ENCODE data around the gene TMIGD1. TPM values are rescaled to one million over a fixed set of nuclear protein-coding genes. Genes with fewer than 3 reads are reported as not detected.

Gene TMIGD1
- total and polyA plus RNA-seq, 10 of the 15 experiments (the other 5 are each of a cell fraction or from before 2014, with no cell fraction given) = not detected

DNA sequence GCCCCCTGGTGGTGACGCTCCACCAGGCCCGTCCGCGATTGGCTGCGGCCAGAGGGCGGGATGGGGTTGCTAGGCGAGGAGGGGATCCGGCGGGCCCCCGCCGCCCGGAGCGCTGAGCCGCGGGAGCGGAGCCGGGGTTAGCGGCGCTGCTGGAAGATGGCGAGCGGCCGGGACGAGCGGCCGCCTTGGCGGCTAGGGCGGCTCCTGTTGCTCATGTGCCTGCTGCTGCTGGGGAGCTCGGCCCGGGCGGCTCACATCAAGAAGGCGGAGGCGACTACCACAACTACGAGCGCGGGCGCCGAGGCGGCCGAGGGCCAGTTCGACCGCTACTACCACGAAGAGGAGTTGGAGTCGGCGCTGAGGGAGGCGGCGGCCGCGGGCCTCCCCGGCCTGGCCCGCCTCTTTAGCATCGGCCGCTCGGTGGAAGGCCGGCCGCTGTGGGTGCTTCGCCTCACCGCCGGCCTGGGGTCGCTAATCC is 45.0 kb upstream of the TMIGD1 start, which contains the start of gene CPD (continued):
- TF ChIP-seq, protein P1, sequence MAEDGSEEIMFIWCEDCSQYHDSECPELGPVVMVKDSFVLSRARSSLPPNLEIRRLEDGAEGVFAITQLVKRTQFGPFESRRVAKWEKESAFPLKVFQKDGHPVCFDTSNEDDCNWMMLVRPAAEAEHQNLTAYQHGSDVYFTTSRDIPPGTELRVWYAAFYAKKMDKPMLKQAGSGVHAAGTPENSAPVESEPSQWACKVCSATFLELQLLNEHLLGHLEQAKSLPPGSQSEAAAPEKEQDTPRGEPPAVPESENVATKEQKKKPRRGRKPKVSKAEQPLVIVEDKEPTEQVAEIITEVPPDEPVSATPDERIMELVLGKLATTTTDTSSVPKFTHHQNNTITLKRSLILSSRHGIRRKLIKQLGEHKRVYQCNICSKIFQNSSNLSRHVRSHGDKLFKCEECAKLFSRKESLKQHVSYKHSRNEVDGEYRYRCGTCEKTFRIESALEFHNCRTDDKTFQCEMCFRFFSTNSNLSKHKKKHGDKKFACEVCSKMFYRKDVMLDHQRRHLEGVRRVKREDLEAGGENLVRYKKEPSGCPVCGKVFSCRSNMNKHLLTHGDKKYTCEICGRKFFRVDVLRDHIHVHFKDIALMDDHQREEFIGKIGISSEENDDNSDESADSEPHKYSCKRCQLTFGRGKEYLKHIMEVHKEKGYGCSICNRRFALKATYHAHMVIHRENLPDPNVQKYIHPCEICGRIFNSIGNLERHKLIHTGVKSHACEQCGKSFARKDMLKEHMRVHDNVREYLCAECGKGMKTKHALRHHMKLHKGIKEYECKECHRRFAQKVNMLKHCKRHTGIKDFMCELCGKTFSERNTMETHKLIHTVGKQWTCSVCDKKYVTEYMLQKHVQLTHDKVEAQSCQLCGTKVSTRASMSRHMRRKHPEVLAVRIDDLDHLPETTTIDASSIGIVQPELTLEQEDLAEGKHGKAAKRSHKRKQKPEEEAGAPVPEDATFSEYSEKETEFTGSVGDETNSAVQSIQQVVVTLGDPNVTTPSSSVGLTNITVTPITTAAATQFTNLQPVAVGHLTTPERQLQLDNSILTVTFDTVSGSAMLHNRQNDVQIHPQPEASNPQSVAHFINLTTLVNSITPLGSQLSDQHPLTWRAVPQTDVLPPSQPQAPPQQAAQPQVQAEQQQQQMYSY (CRISPR knock-in tag; IDR thresholded peaks at IDR 0.05) = no peak
- no peak for TF ChIP-seq IRF4 (IDR thresholded peaks at IDR 0.05; ENCODE audit: low read depth, low read length)

- 0 out of 3 replicates have a peak, but pooled peaks have one; percentile 5 for ATAC-seq
- Histone ChIP-seq H2AFZ (ENCODE audit: control insufficient read depth, low read depth, low read length) (peak overlapping the region; percentile 98), H3K27ac (ENCODE audit: control insufficient read depth, insufficient read depth) (peak overlapping the region; percentile 13; the same call in 1 of the 2 replicates), H3K36me3 (ENCODE audit: control insufficient read depth in 2 of 2, insufficient read depth in 2 of 2, low read length in 1 of 2) (no peaks in the 10 kb centered on the region), H3K9ac (ENCODE audit: control insufficient read depth, insufficient read depth, low read length) (peak overlapping the region; percentile 47), H3K4me3 (peak overlapping the region; percentile 72), H3K4me1 (ENCODE audit: control insufficient read depth, insufficient read depth, low read length) (peaks cover 32% of the 10 kb centered on the region), H4K20me1 (ENCODE audit: control insufficient read depth, insufficient read depth) (no peaks in the 10 kb centered on the region), H3K79me2 (ENCODE audit: control insufficient read depth, insufficient read depth, low read length) (peaks cover 10% of the 10 kb centered on the region), H3K9me3 (replicated peaks; ENCODE audit: control insufficient read depth, insufficient read depth, low read length) (no peaks in the 10 kb centered on the region), H3K27me3 (replicated peaks in 1 of 2; ENCODE audit: control insufficient read depth in 2 of 2, insufficient read depth in 2 of 2, low read length in 1 of 2) (no peaks in the 10 kb centered on the region), H3K4me2 (ENCODE audit: control insufficient read depth, insufficient read depth) (peak overlapping the region; percentile 96)
- ChIA-PET SMC1A (ENCODE audit: uncharacterized antibody, unreplicated experiment) (interaction anchor here (0.9 to 2.7 kb wide), 6 partner anchors 15 to 761 kb away, joined by 3 to 22 read pairs (median 4); no protein-coding TSS in a partner anchor), POLR2A (interaction anchor here (0.7 kb wide), 1 partner anchor 1172 kb away, joined by 4 read pairs; no protein-coding TSS in a partner anchor), RAD21 (ENCODE audit: unreplicated experiment) (interaction anchor here (1.0 to 1.3 kb wide), 2 partner anchors 15 to 37 kb away, joined by 3 to 4 read pairs; no protein-coding TSS in a partner anchor), CTCF (interaction anchor here (0.6 to 1.6 kb wide), 7 partner anchors 12 to 447 kb away, joined by 3 to 9 read pairs (median 4); partner anchors contain the start of gene GOSR1)
- no TSS peak for BruUV-seq (replicated peaks)
- FAIRE-seq = no peak
- in situ Hi-C loops (cut with MboI) = no loop called here
- 13% methylated on average over 31 of the region's 31 CpGs for WGBS (ENCODE audit: insufficient coverage, insufficient replicate concordance, low lambda C conversion rate, missing lambda C conversion rate)
- intact Hi-C loops (cut with micrococcal nuclease; ENCODE audit: unreplicated experiment) = loop anchor here (2.0 kb wide), 1 partner anchor 38 kb away; no protein-coding TSS in a partner anchor
- no peak for DNase-seq (ENCODE audit: low read depth, low spot score)
- TF ChIP-seq KLF5 (IDR thresholded peaks at IDR 0.05; ENCODE audit: partially characterized antibody) (no peak), SREBF2 (IDR thresholded peaks at IDR 0.05; ENCODE audit: low read length) (no peak), RFX5 (IDR thresholded peaks at IDR 0.05; ENCODE audit: low read depth, low read length) (no peak), SIN3A (IDR thresholded peaks at IDR 0.05; ENCODE audit: low read depth, low read length) (no peak), BRCA1 (IDR thresholded peaks at IDR 0.05; ENCODE audit: low read depth, low read length) (no peak), ATF2 (IDR thresholded peaks at IDR 0.05; ENCODE audit: low read length) (no peak), NR2C2 (IDR thresholded peaks at IDR 0.05; ENCODE audit: borderline replicate concordance, control insufficient read depth, insufficient read length, low read depth) (no peak)
- TF ChIP-seq, protein P2, sequence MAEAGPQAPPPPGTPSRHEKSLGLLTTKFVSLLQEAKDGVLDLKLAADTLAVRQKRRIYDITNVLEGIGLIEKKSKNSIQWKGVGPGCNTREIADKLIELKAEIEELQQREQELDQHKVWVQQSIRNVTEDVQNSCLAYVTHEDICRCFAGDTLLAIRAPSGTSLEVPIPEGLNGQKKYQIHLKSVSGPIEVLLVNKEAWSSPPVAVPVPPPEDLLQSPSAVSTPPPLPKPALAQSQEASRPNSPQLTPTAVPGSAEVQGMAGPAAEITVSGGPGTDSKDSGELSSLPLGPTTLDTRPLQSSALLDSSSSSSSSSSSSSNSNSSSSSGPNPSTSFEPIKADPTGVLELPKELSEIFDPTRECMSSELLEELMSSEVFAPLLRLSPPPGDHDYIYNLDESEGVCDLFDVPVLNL (IDR thresholded peaks at IDR 0.05; ENCODE audit: low read depth, low read length) = no peak
- TF ChIP-seq, protein P3, sequence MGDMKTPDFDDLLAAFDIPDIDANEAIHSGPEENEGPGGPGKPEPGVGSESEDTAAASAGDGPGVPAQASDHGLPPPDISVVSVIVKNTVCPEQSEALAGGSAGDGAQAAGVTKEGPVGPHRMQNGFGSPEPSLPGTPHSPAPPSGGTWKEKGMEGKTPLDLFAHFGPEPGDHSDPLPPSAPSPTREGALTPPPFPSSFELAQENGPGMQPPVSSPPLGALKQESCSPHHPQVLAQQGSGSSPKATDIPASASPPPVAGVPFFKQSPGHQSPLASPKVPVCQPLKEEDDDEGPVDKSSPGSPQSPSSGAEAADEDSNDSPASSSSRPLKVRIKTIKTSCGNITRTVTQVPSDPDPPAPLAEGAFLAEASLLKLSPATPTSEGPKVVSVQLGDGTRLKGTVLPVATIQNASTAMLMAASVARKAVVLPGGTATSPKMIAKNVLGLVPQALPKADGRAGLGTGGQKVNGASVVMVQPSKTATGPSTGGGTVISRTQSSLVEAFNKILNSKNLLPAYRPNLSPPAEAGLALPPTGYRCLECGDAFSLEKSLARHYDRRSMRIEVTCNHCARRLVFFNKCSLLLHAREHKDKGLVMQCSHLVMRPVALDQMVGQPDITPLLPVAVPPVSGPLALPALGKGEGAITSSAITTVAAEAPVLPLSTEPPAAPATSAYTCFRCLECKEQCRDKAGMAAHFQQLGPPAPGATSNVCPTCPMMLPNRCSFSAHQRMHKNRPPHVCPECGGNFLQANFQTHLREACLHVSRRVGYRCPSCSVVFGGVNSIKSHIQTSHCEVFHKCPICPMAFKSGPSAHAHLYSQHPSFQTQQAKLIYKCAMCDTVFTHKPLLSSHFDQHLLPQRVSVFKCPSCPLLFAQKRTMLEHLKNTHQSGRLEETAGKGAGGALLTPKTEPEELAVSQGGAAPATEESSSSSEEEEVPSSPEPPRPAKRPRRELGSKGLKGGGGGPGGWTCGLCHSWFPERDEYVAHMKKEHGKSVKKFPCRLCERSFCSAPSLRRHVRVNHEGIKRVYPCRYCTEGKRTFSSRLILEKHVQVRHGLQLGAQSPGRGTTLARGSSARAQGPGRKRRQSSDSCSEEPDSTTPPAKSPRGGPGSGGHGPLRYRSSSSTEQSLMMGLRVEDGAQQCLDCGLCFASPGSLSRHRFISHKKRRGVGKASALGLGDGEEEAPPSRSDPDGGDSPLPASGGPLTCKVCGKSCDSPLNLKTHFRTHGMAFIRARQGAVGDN (IDR thresholded peaks at IDR 0.05) = peak; percentile 90
Measured at GRCh38 chr17:30378241-30378824, 44.5 kb upstream of the TMIGD1 start.

Data from GM12878 (cell line).